Stomach (tissue), 4 donors: Measurements from ENCODE around the gene KDM4B.

Experiments used
- CTCF ChIP-seq, 7 experiments: fragments of 450-650 bp in 4 of 7; fragments of 200-600 bp in 3 of 7; sonication (generic) in 3 of 7; IDR thresholded peaks; one replicate each; pipeline ENCODE4 v1.5.1; 2016 to 2019; ENCODE audit warnings: antibody characterized with exemption in 7 of 7, control low read depth in 2 of 7, mild to moderate bottlenecking in 1 of 7
- EP300 ChIP-seq: sonication (generic); formaldehyde crosslinking; IDR thresholded peaks from one replicate; pipeline ENCODE4 v1.6.1; 2017; ENCODE audit warnings: antibody characterized with exemption
- POLR2A ChIP-seq, 4 donors: fragments of 450-650 bp; IDR thresholded peaks; one replicate each; pipeline ENCODE4 v1.6.1; 2016; ENCODE audit warnings: antibody characterized with exemption in 4 of 4, control low read depth in 2 of 4, mild to moderate bottlenecking in 1 of 4, moderate library complexity in 1 of 4

GRCh38 chr19:5071579-5071978 is 102.7 kb downstream of the KDM4B start:
- no peak for TF ChIP-seq CTCF (IDR thresholded peaks at IDR 0.05)
- no peak for TF ChIP-seq POLR2A (IDR thresholded peaks at IDR 0.05)
- TF ChIP-seq EP300 = no peak
